IMR-90 (cell line): Measurements from ENCODE around the gene STPG1. TPM values are rescaled to one million over a fixed set of nuclear protein-coding genes. Genes with fewer than 3 reads are reported as not detected.

Source experiments
- ATAC-seq: fragments of 200-7000 bp; cut with Tn5 transposase; 2 replicates; pipeline ENCODE4 v1.9.1; 2020; ENCODE audit warnings: low read depth, mild to moderate bottlenecking, moderate library complexity
- BruUV-seq: library from RNA; stranded (reverse); fragments of 400-500 nt; replicated peaks from 2 replicates; lab custom pipeline; 2021; lab: Mats Ljungman, UMichigan
- CTCF ChIA-PET: fragments of 300-600 bp; formaldehyde crosslinking; extraction: SDS; loops from one replicate; lab custom pipeline; 2021; ENCODE audit warnings: antibody characterized with exemption; lab: Yijun Ruan, JAX
- POLR2A ChIA-PET: fragments of 300-600 bp; sonication (Branson Sonifier 250); formaldehyde crosslinking; loops from one replicate; lab custom pipeline; 2022; ENCODE audit warnings: antibody characterized with exemption; ENCODE audit not compliant: unreplicated experiment; lab: Charles Lee
- DNase-seq: peaks from one replicate; pipeline ENCODE4 v3.0.0; 2013
- H2AFZ ChIP-seq: replicated peaks from 2 replicates; pipeline ENCODE3; 2013; ENCODE audit warnings: low read length, mild to moderate bottlenecking; ENCODE audit not compliant: poor library complexity
- H2AK5ac ChIP-seq: 2 replicates; pipeline ENCODE4 v1.6.1; 2013; ENCODE audit warnings: low read depth, low read length, inconsistent platforms
- H2AK9ac ChIP-seq: replicated peaks from 2 replicates; pipeline ENCODE3; 2013; ENCODE audit warnings: mild to moderate bottlenecking, low read depth, low read length, moderate library complexity; ENCODE audit not compliant: poor library complexity
- H2BK120ac ChIP-seq: 2 replicates; pipeline ENCODE4 v1.6.1; 2013; ENCODE audit warnings: low read depth, low read length, inconsistent platforms
- H2BK15ac ChIP-seq: 3 replicates; pipeline ENCODE4 v1.6.1; 2013; ENCODE audit warnings: low read depth, low read length, inconsistent platforms
- H2BK20ac ChIP-seq: 2 replicates; pipeline ENCODE4 v1.6.1; 2013; ENCODE audit warnings: low read depth, mild to moderate bottlenecking, inconsistent platforms, low read length, moderate library complexity
- H2BK5ac ChIP-seq: 2 replicates; pipeline ENCODE4 v1.6.1; 2013; ENCODE audit warnings: mild to moderate bottlenecking, low read depth, low read length, inconsistent platforms; ENCODE audit not compliant: poor library complexity, severe bottlenecking
- H3K14ac ChIP-seq: replicated peaks from 2 replicates; pipeline ENCODE4 v1.6.1; 2013; ENCODE audit warnings: low read depth, low read length, inconsistent platforms
- H3K18ac ChIP-seq: 2 replicates; pipeline ENCODE4 v1.6.1; 2013; ENCODE audit warnings: low read depth, low read length, control low read depth
- H3K23ac ChIP-seq: 2 replicates; pipeline ENCODE4 v1.6.1; 2013; ENCODE audit warnings: low read depth, low read length, inconsistent platforms
- H3K27ac ChIP-seq: 2 replicates; pipeline ENCODE4 v1.5.1; 2013; ENCODE audit warnings: mild to moderate bottlenecking, control low read depth, low read length; ENCODE audit not compliant: insufficient read depth
- H3K27me3 ChIP-seq: 2 replicates; pipeline ENCODE4 v1.6.1; 2013; ENCODE audit warnings: low read length; ENCODE audit not compliant: control insufficient read depth, insufficient read depth
- H3K36me3 ChIP-seq: 2 replicates; pipeline ENCODE4 v1.6.1; 2013; ENCODE audit warnings: low read length, mixed read lengths; ENCODE audit not compliant: control insufficient read depth, insufficient read depth
- H3K4ac ChIP-seq: 2 replicates; pipeline ENCODE4 v1.6.1; 2013; ENCODE audit warnings: low read depth, low read length, inconsistent platforms
- H3K4me1 ChIP-seq: 2 replicates; pipeline ENCODE4 v1.6.1; 2013; ENCODE audit warnings: low read length, mixed read lengths; ENCODE audit not compliant: control insufficient read depth, insufficient read depth
- H3K4me2 ChIP-seq: 2 replicates; pipeline ENCODE4 v1.6.1; 2013; ENCODE audit warnings: low read depth, mild to moderate bottlenecking, control low read depth, low read length, moderate library complexity
- H3K4me3 ChIP-seq: 2 replicates; pipeline ENCODE4 v1.5.1; 2013; ENCODE audit warnings: low read depth, mild to moderate bottlenecking, control low read depth, low read length, moderate library complexity; ENCODE audit not compliant: insufficient read depth
- H3K56ac ChIP-seq: 2 replicates; pipeline ENCODE4 v1.6.1; 2013; ENCODE audit warnings: low read length, inconsistent platforms; ENCODE audit not compliant: insufficient read depth; ENCODE audit errors: extremely low read depth
- H3K79me1 ChIP-seq, 2 experiments: 2 replicates each; pipeline ENCODE4 v1.6.1; 2013; ENCODE audit warnings: low read length in 2 of 2, inconsistent platforms in 1 of 2, low read depth in 1 of 2
- H3K9ac ChIP-seq: 2 replicates; pipeline ENCODE4 v1.6.1; 2013; ENCODE audit warnings: low read depth, low read length, control low read depth
- H3K9me1 ChIP-seq: 2 replicates; pipeline ENCODE4 v1.6.1; 2013; ENCODE audit warnings: low read length, inconsistent platforms; ENCODE audit not compliant: insufficient read depth
- H3K9me3 ChIP-seq: 2 replicates; pipeline ENCODE4 v1.6.1; 2013; ENCODE audit warnings: low read length; ENCODE audit not compliant: control insufficient read depth, insufficient read depth
- H4K20me1 ChIP-seq: 2 replicates; pipeline ENCODE4 v1.6.1; 2013; ENCODE audit warnings: low read length, inconsistent platforms; ENCODE audit not compliant: insufficient read depth
- H4K5ac ChIP-seq: 2 replicates; pipeline ENCODE4 v1.6.1; 2013; ENCODE audit warnings: mild to moderate bottlenecking, low read depth, low read length, control low read depth
- H4K8ac ChIP-seq, 2 experiments: 2 replicates each; pipeline ENCODE4 v1.6.1; 2013; ENCODE audit warnings: low read depth in 2 of 2, low read length in 2 of 2, control low read depth in 1 of 2, inconsistent platforms in 1 of 2
- H4K91ac ChIP-seq: 2 replicates; pipeline ENCODE4 v1.6.1; 2013; ENCODE audit warnings: low read depth, low read length, inconsistent platforms; ENCODE audit not compliant: insufficient read depth
- RFX5 ChIP-seq: IDR thresholded peaks from 2 replicates; pipeline ENCODE4 v1.8.0; 2012; ENCODE audit warnings: low read depth, mild to moderate bottlenecking, low read length, moderate library complexity
- SMC3 ChIP-seq: fragments of 150-350 bp; IDR thresholded peaks from 2 replicates; pipeline ENCODE4 v1.6.1; 2016; ENCODE audit warnings: low read depth, mild to moderate bottlenecking, antibody characterized with exemption, low read length, moderate library complexity
- WGBS, 2 experiments: methylation state at CpG; one replicate each; pipeline versions ENCODE4 v1.1.5 to v1.1.7; 2013; ENCODE audit warnings: missing lambda C conversion rate in 2 of 2; ENCODE audit not compliant: insufficient read length in 1 of 2; ENCODE audit errors: extremely low coverage in 2 of 2; 5-methylcytosine and 5-hydroxymethylcytosine counted together
- dilution Hi-C: fragments of 300-500 bp; cut with HindIII; formaldehyde crosslinking; loops from one replicate; pipeline ENCODE4 v1.14.3; 2018; ENCODE audit warnings: low sequenced_read_pairs; ENCODE audit not compliant: unreplicated experiment
- in situ Hi-C: fragments of 300-500 bp; cut with MboI; formaldehyde crosslinking; loops from 3 replicates; pipeline ENCODE4 v1.14.3; 2019; ENCODE audit warnings: low sequenced_read_pairs, inconsistent platforms, mixed read lengths
- intact Hi-C: fragments of 100-400 bp; cut with micrococcal nuclease; formaldehyde crosslinking; loops from 2 replicates; pipeline ENCODE4 v1.10.0; 2022
- polyA plus RNA-seq, 3 experiments: library from polyadenylated mRNA; depleted of rRNA; stranded (reverse); fragments of >200 nt; gene quantifications; 2 replicates each; pipeline ENCODE4 v1.2.3, GENCODE V29; 2012; ENCODE audit warnings: low replicate concordance in 1 of 3
- total RNA-seq: library from RNA; depleted of rRNA; stranded (reverse); fragments of >200 nt; gene quantifications from 2 replicates; pipeline ENCODE4 v1.2.3, GENCODE V29; 2012

STPG1 gene
- total and polyA plus RNA-seq, 2 of the 4 experiments (the other 2 are of a cell fraction) = 3.0 to 6.5 TPM

DNA sequence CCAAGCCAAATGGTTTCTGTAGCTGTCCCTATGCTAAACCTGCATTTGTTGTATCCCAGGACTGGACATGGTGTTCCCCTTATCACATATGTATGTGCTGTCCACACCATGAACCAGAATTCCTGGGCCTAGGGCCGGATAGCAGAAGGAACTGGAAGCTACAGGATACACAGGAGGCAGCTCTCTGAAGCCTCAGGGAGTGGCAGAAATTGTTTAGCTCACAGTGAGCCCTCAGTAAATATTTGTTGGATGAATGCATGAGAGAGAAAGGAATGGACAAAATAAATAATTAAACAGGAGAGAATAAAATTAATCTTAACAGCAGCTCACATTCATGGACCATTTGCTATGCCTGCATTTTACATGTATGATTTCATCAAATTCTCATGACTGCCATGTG, 4.1 kb upstream of the STPG1 start:
- in situ Hi-C loops = no loop called here

More for the DNA sequence above, 4.1 kb upstream of the STPG1 start:
- DNase-seq (peak; percentile 65), ATAC-seq (peak; percentile 19)
- Histone ChIP-seq H3K4me1 (peaks cover 15% of the 10 kb centered on the region), H3K23ac (peak overlapping the region; percentile 99), H3K27me3 (no peaks in the 10 kb centered on the region), H3K79me1 (peaks cover 34 to 65% of the 10 kb centered on the region in 2 experiments), H2BK5ac (peak overlapping the region; percentile 97), H3K9ac (peak overlapping the region; percentile 29; the same call in 1 of the 2 replicates), H3K4me2 (peak overlapping the region; percentile 92), H4K91ac (peak overlapping the region; percentile 99), H2AFZ (no peak overlapping the region), H3K9me1 (peaks cover 21% of the 10 kb centered on the region), H3K4me3 (peak overlapping the region; percentile 19; the same call in 1 of the 2 replicates), H2BK120ac (peak overlapping the region; percentile 98), H3K9me3 (no peaks in the 10 kb centered on the region), H3K27ac (peak overlapping the region; percentile 81), H3K56ac (peak overlapping the region; percentile 93), H2BK15ac (peak overlapping the region; percentile 97), H3K14ac (peak overlapping the region; percentile 95), H3K36me3 (peaks cover 16% of the 10 kb centered on the region; the same call in 1 of the 2 replicates), H3K18ac (peak overlapping the region; percentile 98), H4K20me1 (no peaks in the 10 kb centered on the region), H2AK5ac (peak overlapping the region; percentile 95), H2AK9ac (peak overlapping the region; percentile 91), H2BK20ac (peak overlapping the region; percentile 97), H3K4ac (peak overlapping the region; percentile 98), H4K8ac (peak overlapping the region; percentile 72 to 94), H4K5ac (peak overlapping the region; percentile 91)
- CTCF ChIA-PET = interaction anchor here (0.8 to 1.7 kb wide), 3 partner anchors 9 to 26 kb away, joined by 3 to 4 read pairs (median 4); no protein-coding TSS in a partner anchor
- dilution Hi-C loops (no loop called here), intact Hi-C loops (loop anchor here (2.0 to 10.0 kb wide), 2 partner anchors 85 to 327 kb away; partner anchors contain the start of genes CLIC4 and RCAN3)
- no TSS peak for BruUV-seq
- TF ChIP-seq SMC3 (0 out of 2 replicates have a peak, but pooled peaks have one; percentile 10), RFX5 (no peak)
- POLR2A ChIA-PET = no interaction called here
- no CpG with 5 or more reads among the region's 1 CpG for WGBS, 2 experiments
